ENCODE measurements around the gene HGF.

Gene HGF

DNA sequence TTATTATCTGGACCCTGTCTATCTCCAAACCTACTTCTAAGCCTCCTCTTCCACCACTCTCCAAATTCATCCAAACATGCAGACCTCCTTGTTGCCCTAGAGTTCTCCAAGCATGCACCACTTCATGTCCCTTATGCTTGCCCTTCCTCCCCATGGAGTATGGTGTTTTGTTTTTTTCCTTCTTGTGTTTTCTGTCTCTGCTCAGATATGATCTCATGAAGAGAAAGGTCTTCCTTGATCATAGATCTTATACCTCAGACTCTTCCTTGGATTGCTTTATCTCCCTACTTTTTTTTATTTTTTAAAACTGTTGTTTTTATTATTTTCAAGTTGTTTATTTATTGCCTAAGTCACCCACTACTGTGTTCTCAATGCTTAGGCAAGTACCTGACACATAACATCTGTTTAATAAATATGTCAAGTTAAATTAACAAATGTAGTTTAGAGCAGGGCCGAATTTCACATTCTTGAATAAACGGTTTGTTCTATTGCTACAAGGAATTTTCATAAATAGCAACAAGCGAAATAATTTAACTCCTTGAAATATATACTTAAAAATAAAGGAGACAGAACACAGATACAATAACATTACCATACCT, 84.5 kb downstream of the HGF start:
- Histone ChIP-seq H3K4me3 (replicated peaks; ENCODE audit: low read depth, low read length) (no peak overlapping the region), H3K36me3 (ENCODE audit: control insufficient read depth, insufficient read depth, low read length) (no peaks in the 10 kb centered on the region), H3K27me3 (replicated peaks; ENCODE audit: control insufficient read depth, insufficient read depth, low read length) (no peaks in the 10 kb centered on the region)
- no peak for DNase-seq (ENCODE audit: extremely low read depth, insufficient read length)
- TF ChIP-seq, protein P1, sequence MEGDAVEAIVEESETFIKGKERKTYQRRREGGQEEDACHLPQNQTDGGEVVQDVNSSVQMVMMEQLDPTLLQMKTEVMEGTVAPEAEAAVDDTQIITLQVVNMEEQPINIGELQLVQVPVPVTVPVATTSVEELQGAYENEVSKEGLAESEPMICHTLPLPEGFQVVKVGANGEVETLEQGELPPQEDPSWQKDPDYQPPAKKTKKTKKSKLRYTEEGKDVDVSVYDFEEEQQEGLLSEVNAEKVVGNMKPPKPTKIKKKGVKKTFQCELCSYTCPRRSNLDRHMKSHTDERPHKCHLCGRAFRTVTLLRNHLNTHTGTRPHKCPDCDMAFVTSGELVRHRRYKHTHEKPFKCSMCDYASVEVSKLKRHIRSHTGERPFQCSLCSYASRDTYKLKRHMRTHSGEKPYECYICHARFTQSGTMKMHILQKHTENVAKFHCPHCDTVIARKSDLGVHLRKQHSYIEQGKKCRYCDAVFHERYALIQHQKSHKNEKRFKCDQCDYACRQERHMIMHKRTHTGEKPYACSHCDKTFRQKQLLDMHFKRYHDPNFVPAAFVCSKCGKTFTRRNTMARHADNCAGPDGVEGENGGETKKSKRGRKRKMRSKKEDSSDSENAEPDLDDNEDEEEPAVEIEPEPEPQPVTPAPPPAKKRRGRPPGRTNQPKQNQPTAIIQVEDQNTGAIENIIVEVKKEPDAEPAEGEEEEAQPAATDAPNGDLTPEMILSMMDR (IDR thresholded peaks at IDR 0.05; ENCODE audit: insufficient read depth, low read length, poor library complexity, severe bottlenecking) = no peak

DNA sequence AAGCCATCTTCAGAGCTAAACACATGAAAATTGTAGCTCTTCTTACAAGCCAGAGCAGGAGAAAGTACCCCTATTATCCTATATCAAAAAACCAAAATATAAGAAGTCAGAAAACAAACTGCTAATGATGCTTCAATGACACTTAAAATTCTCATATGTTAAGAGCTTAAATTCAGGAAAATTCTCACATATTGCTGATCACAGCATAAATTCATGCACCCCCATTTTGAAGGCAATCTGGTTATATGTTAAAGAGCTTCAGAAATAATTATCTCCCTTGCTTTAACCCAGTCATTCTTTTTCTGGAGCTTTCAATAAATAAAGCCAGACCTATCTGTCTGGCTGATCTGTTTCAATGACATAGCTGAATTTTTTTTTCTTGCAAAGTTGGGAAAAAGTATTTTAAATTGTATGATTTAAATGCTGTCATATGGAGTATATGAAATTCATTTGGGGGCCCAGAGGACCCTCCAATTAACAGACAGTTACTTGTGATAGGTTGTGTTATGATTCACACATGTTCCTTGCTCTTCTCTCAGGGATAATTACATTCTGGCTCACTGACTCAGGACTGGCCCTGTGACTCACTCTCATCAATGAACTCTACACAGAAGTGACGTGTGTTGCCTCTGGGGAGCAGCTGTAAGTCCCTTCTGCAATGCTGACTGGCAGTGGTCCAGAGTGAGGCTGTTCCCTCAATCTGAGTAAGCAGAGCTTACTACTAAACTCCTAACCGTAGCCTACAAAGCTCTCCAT, 85.2 kb downstream of the HGF start:
- TF ChIP-seq, protein P1 (IDR thresholded peaks at IDR 0.05; ENCODE audit: insufficient read depth, low read length, poor library complexity, severe bottlenecking) = no peak
- Histone ChIP-seq H3K4me3 (replicated peaks; ENCODE audit: low read depth, low read length) (no peak overlapping the region), H3K36me3 (ENCODE audit: control insufficient read depth, insufficient read depth, low read length) (no peaks in the 10 kb centered on the region), H3K27me3 (replicated peaks; ENCODE audit: control insufficient read depth, insufficient read depth, low read length) (no peaks in the 10 kb centered on the region)
- DNase-seq (ENCODE audit: extremely low read depth, insufficient read length) = peak; percentile 26

DNA sequence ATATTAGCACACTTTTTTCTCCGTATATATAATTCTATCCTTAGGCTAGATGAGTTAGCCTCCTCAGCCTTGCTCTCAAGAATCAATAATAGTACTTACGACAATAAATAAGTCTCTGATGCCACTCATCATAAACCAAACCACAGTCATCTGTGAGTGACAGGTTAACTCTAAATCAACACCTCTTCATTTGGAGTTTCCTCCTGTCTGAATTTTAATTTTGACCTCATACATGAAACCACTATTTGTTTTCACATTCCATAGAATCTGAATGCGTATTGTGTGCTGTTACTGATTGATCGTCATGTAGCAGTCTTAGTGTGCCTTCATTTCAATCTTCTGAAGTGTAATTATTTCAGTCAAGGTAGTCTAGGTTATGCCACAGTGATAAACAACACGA, 85.8 kb downstream of the HGF start:
- no peak for DNase-seq (ENCODE audit: extremely low read depth, insufficient read length)
- TF ChIP-seq, protein P1 (IDR thresholded peaks at IDR 0.05; ENCODE audit: insufficient read depth, low read length, poor library complexity, severe bottlenecking) = no peak
- H3K27me3 ChIP-seq (replicated peaks; ENCODE audit: control insufficient read depth, insufficient read depth, low read length) = no peaks in the 10 kb centered on the region
- H3K4me3 ChIP-seq (replicated peaks; ENCODE audit: low read depth, low read length) = no peak overlapping the region
- H3K36me3 ChIP-seq (ENCODE audit: control insufficient read depth, insufficient read depth, low read length) = no peaks in the 10 kb centered on the region

DNA sequence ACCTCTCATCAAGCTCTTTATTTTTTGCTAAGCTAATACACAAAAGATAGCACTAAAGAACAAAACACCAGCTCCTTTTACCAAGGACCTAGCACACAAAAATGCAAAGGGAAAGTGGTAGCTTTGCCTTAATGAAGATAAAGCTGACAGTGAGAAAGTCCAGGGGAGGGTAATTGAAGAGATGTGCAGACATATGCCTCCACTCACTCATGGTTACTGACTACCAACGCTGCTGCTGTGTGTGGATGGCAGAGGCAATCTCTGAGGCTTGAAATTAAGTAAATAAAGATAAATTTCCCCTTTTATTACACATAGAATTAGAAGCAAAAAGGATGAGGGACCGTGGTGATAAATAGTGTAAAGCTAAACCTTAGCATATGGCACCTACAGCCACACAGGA, 87.0 kb downstream of the HGF start:
- DNase-seq (ENCODE audit: extremely low read depth, insufficient read length) = no peak
- TF ChIP-seq, protein P1 (IDR thresholded peaks at IDR 0.05; ENCODE audit: insufficient read depth, low read length, poor library complexity, severe bottlenecking) = no peak
- Histone ChIP-seq H3K36me3 (ENCODE audit: control insufficient read depth, insufficient read depth, low read length) (no peaks in the 10 kb centered on the region), H3K4me3 (replicated peaks; ENCODE audit: low read depth, low read length) (no peak overlapping the region), H3K27me3 (replicated peaks; ENCODE audit: control insufficient read depth, insufficient read depth, low read length) (no peaks in the 10 kb centered on the region)

DNA sequence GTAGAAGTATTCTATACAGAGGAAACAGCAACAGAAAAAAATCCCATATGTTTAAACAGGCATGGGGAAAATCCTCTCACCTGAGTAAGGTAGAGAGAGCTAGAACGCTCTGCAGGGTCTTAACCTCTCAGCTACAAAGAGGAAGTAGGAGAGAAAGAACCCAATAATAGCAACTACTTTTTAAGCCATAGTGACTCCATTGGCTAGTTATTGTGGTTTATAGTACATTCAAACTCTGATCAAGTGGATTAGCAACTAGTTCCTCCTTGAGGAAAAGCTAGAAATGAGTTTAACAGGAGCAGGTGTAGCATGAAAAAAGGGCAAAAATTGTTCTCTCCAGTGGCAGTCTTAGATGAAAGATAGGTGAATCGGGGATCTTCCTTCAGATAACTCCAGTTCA, 89.7 kb downstream of the HGF start:
- DNase-seq (ENCODE audit: extremely low read depth, insufficient read length) = peak; percentile 6
- no peak overlapping the region for H3K4me3 ChIP-seq (replicated peaks; ENCODE audit: low read depth, low read length)
- H3K36me3 ChIP-seq (ENCODE audit: control insufficient read depth, insufficient read depth, low read length) = no peaks in the 10 kb centered on the region
- TF ChIP-seq, protein P1 (IDR thresholded peaks at IDR 0.05; ENCODE audit: insufficient read depth, low read length, poor library complexity, severe bottlenecking) = no peak
- no peaks in the 10 kb centered on the region for H3K27me3 ChIP-seq (replicated peaks; ENCODE audit: control insufficient read depth, insufficient read depth, low read length)

Data from GM06990 (cell line).